ENCODE measurements around the gene SMPD3. TPM values are rescaled to one million over a fixed set of nuclear protein-coding genes. Genes with fewer than 3 reads are reported as not detected.
A peak's percentile ranks its signal among the peaks of the same experiment; 100 is the strongest.

The SMPD3 gene
- total and polyA plus RNA-seq, 7 donors: 0.04 to 0.21 (median 0.08) TPM

GRCh38 chr16:68372806-68373205 is 75.5 kb downstream of the SMPD3 start:
- H3K36me3 ChIP-seq (ENCODE audit: insufficient read depth in 1 of 2, low read depth in 1 of 2): no peaks in the 10 kb centered on the region
- intact Hi-C loops (cut with DNase I): no loop called here
- DNase-seq: peak in 1 of 2 donors; percentile 34

GRCh38 chr16:68372381-68372720 is 76.0 kb downstream of the SMPD3 start:
- ATAC-seq (no peak), DNase-seq (no peak)
- Histone ChIP-seq H3K27me3 (ENCODE audit: insufficient read depth in 3 of 3, low read length in 2 of 3) (no peaks in the 10 kb centered on the region), H3K4me1 (no peaks in the 10 kb centered on the region), H3K27ac (no peak overlapping the region), H3K36me3 (ENCODE audit: insufficient read depth in 1 of 2, low read depth in 1 of 2) (no peaks in the 10 kb centered on the region), H3K9me3 (no peaks in the 10 kb centered on the region), H3K4me3 (no peak overlapping the region)
- WGBS, 3 donors: 94 to 97% (median 95%) methylated on average over 3 of the region's 3 CpGs
- TF ChIP-seq, protein P1, sequence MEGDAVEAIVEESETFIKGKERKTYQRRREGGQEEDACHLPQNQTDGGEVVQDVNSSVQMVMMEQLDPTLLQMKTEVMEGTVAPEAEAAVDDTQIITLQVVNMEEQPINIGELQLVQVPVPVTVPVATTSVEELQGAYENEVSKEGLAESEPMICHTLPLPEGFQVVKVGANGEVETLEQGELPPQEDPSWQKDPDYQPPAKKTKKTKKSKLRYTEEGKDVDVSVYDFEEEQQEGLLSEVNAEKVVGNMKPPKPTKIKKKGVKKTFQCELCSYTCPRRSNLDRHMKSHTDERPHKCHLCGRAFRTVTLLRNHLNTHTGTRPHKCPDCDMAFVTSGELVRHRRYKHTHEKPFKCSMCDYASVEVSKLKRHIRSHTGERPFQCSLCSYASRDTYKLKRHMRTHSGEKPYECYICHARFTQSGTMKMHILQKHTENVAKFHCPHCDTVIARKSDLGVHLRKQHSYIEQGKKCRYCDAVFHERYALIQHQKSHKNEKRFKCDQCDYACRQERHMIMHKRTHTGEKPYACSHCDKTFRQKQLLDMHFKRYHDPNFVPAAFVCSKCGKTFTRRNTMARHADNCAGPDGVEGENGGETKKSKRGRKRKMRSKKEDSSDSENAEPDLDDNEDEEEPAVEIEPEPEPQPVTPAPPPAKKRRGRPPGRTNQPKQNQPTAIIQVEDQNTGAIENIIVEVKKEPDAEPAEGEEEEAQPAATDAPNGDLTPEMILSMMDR (IDR thresholded peaks at IDR 0.05): no peak
- intact Hi-C loops (cut with DNase I): no loop called here

More at GRCh38 chr16:68372806-68373205, 75.5 kb downstream of the SMPD3 start:
- Histone ChIP-seq H3K27ac (no peak overlapping the region), H3K9me3 (no peaks in the 10 kb centered on the region), H3K4me1 (no peaks in the 10 kb centered on the region), H3K4me3 (no peak overlapping the region), H3K27me3 (ENCODE audit: insufficient read depth in 3 of 3, low read length in 2 of 3) (no peaks in the 10 kb centered on the region)
- ATAC-seq: no peak
- TF ChIP-seq, protein P1 (IDR thresholded peaks at IDR 0.05): no peak
- 90 to 93% (median 91%) methylated on average over 5 to 8 of the region's 8 CpGs for WGBS, 3 donors

- 91 to 93% (median 92%) methylated on average over 40 of the region's 40 CpGs for WGBS, 3 donors
- H3K27me3 ChIP-seq (ENCODE audit: insufficient read depth in 3 of 3, low read length in 2 of 3): no peaks in the 10 kb centered on the region
- no peaks in the 10 kb centered on the region for H3K4me1 ChIP-seq
- no peak for ATAC-seq
- DNase-seq: no peak
- TF ChIP-seq, protein P1 (IDR thresholded peaks at IDR 0.05): no peak
- no peak overlapping the region for H3K4me3 ChIP-seq
- H3K27ac ChIP-seq: no peak overlapping the region
- H3K9me3 ChIP-seq: no peaks in the 10 kb centered on the region
- intact Hi-C loops (cut with DNase I): no loop called here
- H3K36me3 ChIP-seq (ENCODE audit: insufficient read depth in 1 of 2, low read depth in 1 of 2): no peaks in the 10 kb centered on the region
Observed at GRCh38 chr16:68371706-68372380, 76.5 kb downstream of the SMPD3 start.

DNA sequence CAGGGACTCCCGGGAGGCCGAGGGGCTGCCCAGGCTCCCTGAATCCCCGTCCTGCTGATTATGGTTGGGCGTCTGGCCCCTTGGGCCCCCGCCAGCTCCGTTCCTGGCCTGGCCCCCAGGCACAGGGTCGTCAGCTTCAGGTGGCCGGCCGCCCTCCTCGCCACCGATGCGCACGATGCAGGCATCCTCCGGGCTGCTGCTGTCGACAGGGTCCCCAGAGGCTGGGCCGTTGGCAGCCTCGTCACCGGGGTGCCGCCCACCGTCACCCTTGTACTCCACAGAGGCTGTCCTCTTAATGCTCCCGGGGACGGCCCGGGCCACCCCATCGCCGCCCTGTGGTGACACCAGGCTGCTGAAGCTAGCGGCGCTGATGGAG is 77.0 kb downstream of the SMPD3 start:
- ATAC-seq (no peak), DNase-seq (no peak)
- WGBS, 3 donors: 82 to 88% (median 83%) methylated on average over 26 to 27 of the region's 27 CpGs
- H3K36me3 ChIP-seq (ENCODE audit: insufficient read depth in 1 of 2, low read depth in 1 of 2): no peaks in the 10 kb centered on the region
- H3K9me3 ChIP-seq: no peaks in the 10 kb centered on the region
- TF ChIP-seq, protein P1 (IDR thresholded peaks at IDR 0.05): no peak
- H3K27me3 ChIP-seq (ENCODE audit: insufficient read depth in 3 of 3, low read length in 2 of 3): no peaks in the 10 kb centered on the region
- H3K27ac ChIP-seq: no peak overlapping the region
- intact Hi-C loops (cut with DNase I): no loop called here
- H3K4me1 ChIP-seq: no peaks in the 10 kb centered on the region
- no peak overlapping the region for H3K4me3 ChIP-seq
